ENCODE results near the gene CD209.

Gene CD209

GRCh38 chr19:7704280-7705060, 42.9 kb downstream of the CD209 start:
- DNase-seq, result no peak

GRCh38 chr19:7703332-7703731, 44.0 kb downstream of the CD209 start:
- DNase-seq, result no peak

GRCh38 chr19:7701654-7702457, 45.5 kb downstream of the CD209 start, which contains the start of gene FCER2:
FCER2 (minus strand) TSS chr19:7702131; CDS start chr19:7699760, 2,371 bp downstream.
- no peak for DNase-seq

- no peak for DNase-seq
These were observed 46.2 kb downstream of the CD209 start for GRCh38 chr19:7701049-7701653.

GRCh38 chr19:7699417-7700401, 47.6 kb downstream of the CD209 start:
- no peak for DNase-seq

- DNase-seq, result no peak
These were observed 48.3 kb downstream of the CD209 start for GRCh38 chr19:7699003-7699402.

- no peak for DNase-seq
These were observed 48.8 kb downstream of the CD209 start for GRCh38 chr19:7698583-7698982.

GRCh38 chr19:7697721-7698287, 49.5 kb downstream of the CD209 start:
- DNase-seq, result no peak

GRCh38 chr19:7694499-7694898, 52.8 kb downstream of the CD209 start:
- DNase-seq, result no peak

GRCh38 chr19:7692417-7693088, 54.8 kb downstream of the CD209 start:
- DNase-seq, result no peak

- no peak for DNase-seq
These were observed 55.8 kb downstream of the CD209 start for GRCh38 chr19:7691497-7691896.

GRCh38 chr19:7690779-7691258, 56.5 kb downstream of the CD209 start:
- DNase-seq, result no peak
